ENCODE data around the gene PRKAR1B.

PRKAR1B gene

GRCh38 chr7:635227-635626 lies 91.9 kb downstream of the PRKAR1B start:
- Mint-ChIP-seq H3K4me1 (peaks cover 10% of the 10 kb centered on the region), H3K4me3 (no peak overlapping the region), H3K27me3 (no peaks in the 10 kb centered on the region), H3K9me3 (peaks cover 4% of the 10 kb centered on the region), H3K36me3 (ENCODE audit: low read depth) (peaks cover 2% of the 10 kb centered on the region), H3K27ac (no peak overlapping the region)
- no peak for DNase-seq
- no peak for ATAC-seq

- Mint-ChIP-seq H3K27me3 (no peaks in the 10 kb centered on the region), H3K27ac (no peak overlapping the region), H3K36me3 (ENCODE audit: low read depth) (peaks cover 2% of the 10 kb centered on the region), H3K9me3 (no peaks in the 10 kb centered on the region), H3K4me3 (no peak overlapping the region), H3K4me1 (no peaks in the 10 kb centered on the region)
- no peak for ATAC-seq
- DNase-seq = no peak
Observed at GRCh38 chr7:633381-634018, 93.6 kb downstream of the PRKAR1B start.

- no peaks in the 10 kb centered on the region for H3K9me3 Mint-ChIP-seq
- no peaks in the 10 kb centered on the region for H3K27me3 Mint-ChIP-seq
- peaks cover 2% of the 10 kb centered on the region for H3K36me3 Mint-ChIP-seq (ENCODE audit: low read depth)
- ATAC-seq (no peak), DNase-seq (no peak)
- H3K4me1 Mint-ChIP-seq = no peaks in the 10 kb centered on the region
- H3K4me3 Mint-ChIP-seq = no peak overlapping the region
- H3K27ac Mint-ChIP-seq = no peak overlapping the region
Observed at GRCh38 chr7:632831-633210, 94.3 kb downstream of the PRKAR1B start.

GRCh38 chr7:631964-632830 lies 94.9 kb downstream of the PRKAR1B start:
- Mint-ChIP-seq H3K4me3 (no peak overlapping the region), H3K27ac (no peak overlapping the region), H3K4me1 (no peaks in the 10 kb centered on the region), H3K9me3 (no peaks in the 10 kb centered on the region), H3K27me3 (no peaks in the 10 kb centered on the region), H3K36me3 (ENCODE audit: low read depth) (peaks cover 2% of the 10 kb centered on the region)
- DNase-seq (no peak), ATAC-seq (no peak)

DNA sequence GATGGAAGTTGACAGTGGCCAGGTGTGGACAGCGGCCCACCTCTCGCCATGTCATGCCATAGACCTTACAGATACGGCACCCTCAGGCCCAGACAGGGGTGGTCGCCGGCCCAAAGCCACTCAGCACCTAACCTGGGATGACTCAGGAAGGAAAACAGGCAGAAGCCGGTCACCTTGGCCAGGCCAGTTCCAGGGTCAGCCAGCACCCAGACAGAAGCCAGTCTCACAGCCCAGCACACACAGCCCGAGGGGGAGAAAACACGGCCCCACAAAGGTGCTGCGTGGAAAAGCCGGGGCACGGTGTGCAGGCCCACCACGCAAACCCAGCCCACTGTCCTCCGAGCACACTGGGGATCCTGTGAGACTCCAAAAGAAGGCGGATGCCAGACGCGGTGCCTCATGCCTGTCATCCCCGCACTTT lies 95.8 kb downstream of the PRKAR1B start:
- H3K4me1 Mint-ChIP-seq = no peaks in the 10 kb centered on the region
- peaks cover 2% of the 10 kb centered on the region for H3K9me3 Mint-ChIP-seq
- no peak overlapping the region for H3K4me3 Mint-ChIP-seq
- no peaks in the 10 kb centered on the region for H3K27me3 Mint-ChIP-seq
- ATAC-seq (no peak), DNase-seq (no peak)
- no peak overlapping the region for H3K27ac Mint-ChIP-seq
- peaks cover 3% of the 10 kb centered on the region for H3K36me3 Mint-ChIP-seq (ENCODE audit: low read depth)

GRCh38 chr7:630539-630938 lies 96.5 kb downstream of the PRKAR1B start:
- no peaks in the 10 kb centered on the region for H3K27me3 Mint-ChIP-seq
- H3K4me3 Mint-ChIP-seq = no peak overlapping the region
- no peaks in the 10 kb centered on the region for H3K4me1 Mint-ChIP-seq
- DNase-seq (no peak), ATAC-seq (no peak)
- no peak overlapping the region for H3K27ac Mint-ChIP-seq
- H3K9me3 Mint-ChIP-seq = peaks cover 8% of the 10 kb centered on the region
- H3K36me3 Mint-ChIP-seq (ENCODE audit: low read depth) = peaks cover 7% of the 10 kb centered on the region

DNA sequence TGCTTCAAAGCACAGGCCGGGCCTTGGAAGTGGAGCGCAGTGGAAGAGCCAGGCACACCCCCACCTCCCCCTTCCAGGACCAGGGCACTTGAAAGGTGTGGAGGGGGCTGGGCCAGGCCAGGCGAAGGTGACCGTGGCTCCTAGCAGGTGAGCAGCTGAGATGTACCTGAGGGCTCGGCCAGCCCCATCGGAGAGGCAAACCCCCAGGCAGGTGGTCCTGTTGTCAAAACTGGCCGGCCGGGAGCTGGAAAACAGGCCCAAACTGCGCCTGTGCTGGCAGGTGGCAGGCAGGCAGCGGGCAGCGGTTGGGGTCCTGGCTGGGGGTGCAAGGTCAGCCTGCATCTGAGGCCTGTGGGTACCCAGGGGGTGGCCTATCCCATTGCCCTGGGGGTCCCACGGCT lies 97.0 kb downstream of the PRKAR1B start:
- no peak overlapping the region for H3K27ac Mint-ChIP-seq
- H3K4me3 Mint-ChIP-seq = no peak overlapping the region

DNA sequence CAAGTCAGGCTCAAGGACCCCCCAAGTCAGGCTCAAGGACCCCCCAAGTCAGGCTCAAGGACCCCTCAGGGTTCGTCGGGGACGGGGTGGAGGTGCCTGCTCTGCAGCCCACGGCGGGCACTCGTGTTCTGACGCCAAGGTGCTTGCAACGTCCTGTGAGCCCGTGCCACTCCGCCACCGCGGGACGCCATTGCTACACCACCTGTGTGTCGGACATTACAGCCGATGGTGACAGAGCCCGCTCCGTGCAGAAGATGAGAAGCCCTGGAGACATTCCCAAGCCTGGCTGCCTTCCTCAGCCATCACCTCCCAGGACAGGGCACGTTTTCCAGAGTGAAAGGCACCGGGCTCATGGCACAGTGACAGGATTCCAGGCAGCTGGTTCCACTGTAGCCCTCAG lies 98.3 kb downstream of the PRKAR1B start:
- H3K36me3 Mint-ChIP-seq (ENCODE audit: low read depth) = peaks cover 17% of the 10 kb centered on the region
- H3K27ac Mint-ChIP-seq = no peak overlapping the region
- H3K9me3 Mint-ChIP-seq = peaks cover 18% of the 10 kb centered on the region
- DNase-seq (no peak), ATAC-seq (no peak)
- no peak overlapping the region for H3K4me3 Mint-ChIP-seq
- no peaks in the 10 kb centered on the region for H3K4me1 Mint-ChIP-seq
- H3K27me3 Mint-ChIP-seq = no peaks in the 10 kb centered on the region

More for the DNA sequence above, 97.0 kb downstream of the PRKAR1B start:
- H3K27me3 Mint-ChIP-seq = no peaks in the 10 kb centered on the region
- DNase-seq (no peak), ATAC-seq (no peak)
- no peaks in the 10 kb centered on the region for H3K4me1 Mint-ChIP-seq
- peaks cover 8% of the 10 kb centered on the region for H3K36me3 Mint-ChIP-seq (ENCODE audit: low read depth)
- peaks cover 10% of the 10 kb centered on the region for H3K9me3 Mint-ChIP-seq

- DNase-seq (no peak), ATAC-seq (no peak)
- Mint-ChIP-seq H3K9me3 (peaks cover 18% of the 10 kb centered on the region), H3K4me1 (no peaks in the 10 kb centered on the region), H3K27ac (no peak overlapping the region), H3K4me3 (no peak overlapping the region), H3K36me3 (ENCODE audit: low read depth) (peaks cover 21% of the 10 kb centered on the region), H3K27me3 (no peaks in the 10 kb centered on the region)
Observed at GRCh38 chr7:628402-628763, 98.7 kb downstream of the PRKAR1B start.

GRCh38 chr7:627661-628401 lies 99.2 kb downstream of the PRKAR1B start:
- ATAC-seq = no peak
- peaks cover 27% of the 10 kb centered on the region for H3K36me3 Mint-ChIP-seq (ENCODE audit: low read depth)
- H3K9me3 Mint-ChIP-seq = peaks cover 18% of the 10 kb centered on the region
- no peaks in the 10 kb centered on the region for H3K27me3 Mint-ChIP-seq
- H3K27ac Mint-ChIP-seq = no peak overlapping the region
- no peaks in the 10 kb centered on the region for H3K4me1 Mint-ChIP-seq
- no peak overlapping the region for H3K4me3 Mint-ChIP-seq
- DNase-seq = no peak

DNA sequence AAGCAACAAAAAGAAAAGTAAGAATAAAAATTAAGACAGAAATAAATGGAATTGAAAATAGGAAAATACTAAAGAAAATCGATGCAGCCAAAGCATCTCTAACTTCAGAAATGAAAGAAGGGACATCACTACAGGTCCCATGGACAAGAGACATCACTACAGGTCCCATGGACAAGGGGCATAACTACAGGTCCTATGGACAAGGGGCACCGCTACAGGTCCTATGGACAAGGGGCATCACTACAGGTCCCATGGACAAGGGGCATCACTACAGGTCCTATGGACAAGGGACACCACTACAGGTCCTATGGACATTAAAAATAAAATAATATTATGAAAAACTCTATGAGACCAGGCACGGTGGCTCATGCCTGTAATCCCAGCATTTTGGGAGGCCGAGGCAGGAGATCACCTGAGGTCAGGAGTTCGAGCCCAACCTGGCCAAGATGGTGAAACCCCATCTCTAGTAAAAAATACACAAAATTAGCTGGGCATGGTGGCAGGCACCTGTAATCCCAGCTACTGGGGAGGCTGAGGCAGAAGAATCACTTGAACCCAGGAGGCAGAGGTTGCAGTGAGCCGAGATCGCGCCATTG lies 101.6 kb downstream of the PRKAR1B start:
- Mint-ChIP-seq H3K27me3 (no peaks in the 10 kb centered on the region), H3K4me1 (peaks cover 4% of the 10 kb centered on the region), H3K4me3 (no peak overlapping the region), H3K27ac (no peak overlapping the region), H3K9me3 (peaks cover 28% of the 10 kb centered on the region), H3K36me3 (ENCODE audit: low read depth) (peaks cover 49% of the 10 kb centered on the region)
- no peak for ATAC-seq
- no peak for DNase-seq

GRCh38 chr7:623464-623863 lies 103.6 kb downstream of the PRKAR1B start:
- Mint-ChIP-seq H3K9me3 (peaks cover 37% of the 10 kb centered on the region), H3K27ac (peak overlapping the region; percentile 9), H3K27me3 (no peaks in the 10 kb centered on the region), H3K36me3 (ENCODE audit: low read depth) (peaks cover 63% of the 10 kb centered on the region), H3K4me1 (peaks cover 24% of the 10 kb centered on the region), H3K4me3 (no peak overlapping the region)
- no peak for DNase-seq
- ATAC-seq = no peak

- DNase-seq (no peak), ATAC-seq (no peak)
- no peak overlapping the region for H3K27ac Mint-ChIP-seq
- peaks cover 37% of the 10 kb centered on the region for H3K4me1 Mint-ChIP-seq
- no peaks in the 10 kb centered on the region for H3K27me3 Mint-ChIP-seq
- peaks cover 37% of the 10 kb centered on the region for H3K9me3 Mint-ChIP-seq
- H3K4me3 Mint-ChIP-seq = no peak overlapping the region
- H3K36me3 Mint-ChIP-seq (ENCODE audit: low read depth) = peaks cover 65% of the 10 kb centered on the region
Observed at GRCh38 chr7:621572-622285, 105.4 kb downstream of the PRKAR1B start.

GRCh38 chr7:620885-621284 lies 106.2 kb downstream of the PRKAR1B start:
- Mint-ChIP-seq H3K36me3 (ENCODE audit: low read depth) (peaks cover 59% of the 10 kb centered on the region), H3K9me3 (peaks cover 31% of the 10 kb centered on the region), H3K4me3 (no peak overlapping the region), H3K27ac (peak overlapping the region; percentile 96), H3K27me3 (no peaks in the 10 kb centered on the region), H3K4me1 (peaks cover 43% of the 10 kb centered on the region)
- DNase-seq (no peak), ATAC-seq (no peak)
